H1 (cell line): ENCODE data around the gene MSS51. TPM values are rescaled to one million over a fixed set of nuclear protein-coding genes. Genes with fewer than 3 reads are reported as not detected.

ENCODE experiments used
- CTCF ChIA-PET: fragments of 300-600 bp; sonication (Branson Sonifier 250); formaldehyde crosslinking; loops from one replicate; lab custom pipeline; 2021; ENCODE audit not compliant: partially characterized antibody; lab: Charles Lee
- POLR2A ChIA-PET: fragments of 300-600 bp; sonication (Branson Sonifier 250); formaldehyde crosslinking; loops from one replicate; lab custom pipeline; 2021; ENCODE audit warnings: inconsistent platforms; ENCODE audit not compliant: partially characterized antibody; lab: Charles Lee
- DNase-seq, 2 experiments: peaks; one replicate each; pipeline versions ENCODE4 v3.0.0 to v3.0.0-alpha.2; 2010 to 2022; ENCODE audit warnings: low spot score in 2 of 2, low read depth in 1 of 2, mixed read lengths in 1 of 2
- FAIRE-seq: peaks from 2 replicates; lab custom pipeline; 2011; peaks lifted over from hg19 to GRCh38; lab: Jason Lieb, UNC
- H2AFZ ChIP-seq: 2 replicates; pipeline ENCODE4 v1.8.1; 2012; ENCODE audit warnings: low read length, inconsistent platforms
- H2AK5ac ChIP-seq: 2 replicates; pipeline ENCODE4 v1.6.1; 2013; ENCODE audit warnings: low read depth, low read length
- H2BK120ac ChIP-seq: replicated peaks from 2 replicates; pipeline ENCODE3; 2013; ENCODE audit warnings: low read depth, low read length, inconsistent platforms
- H2BK12ac ChIP-seq: 2 replicates; pipeline ENCODE4 v1.6.1; 2013; ENCODE audit warnings: low read depth, low read length
- H2BK15ac ChIP-seq: 2 replicates; pipeline ENCODE4 v1.6.1; 2013; ENCODE audit warnings: low read length
- H2BK20ac ChIP-seq: 2 replicates; pipeline ENCODE4 v1.6.1; 2013; ENCODE audit warnings: low read length
- H2BK5ac ChIP-seq: 2 replicates; pipeline ENCODE4 v1.6.1; 2013; ENCODE audit warnings: low read depth, low read length
- H3K14ac ChIP-seq: 2 replicates; pipeline ENCODE4 v1.6.1; 2013; ENCODE audit warnings: inconsistent platforms; ENCODE audit not compliant: insufficient read length
- H3K18ac ChIP-seq: 2 replicates; pipeline ENCODE4 v1.6.1; 2013; ENCODE audit warnings: low read length; ENCODE audit errors: extremely low read depth
- H3K23ac ChIP-seq: 2 replicates; pipeline ENCODE4 v1.6.1; 2013; ENCODE audit warnings: inconsistent platforms; ENCODE audit not compliant: insufficient read length
- H3K23me2 ChIP-seq: 2 replicates; pipeline ENCODE4 v1.6.1; 2013; ENCODE audit warnings: low read depth, low read length
- H3K27ac ChIP-seq: 2 replicates; pipeline ENCODE4 v1.6.1; 2011; ENCODE audit warnings: low read depth, low read length, inconsistent platforms
- H3K27me3 ChIP-seq, 4 experiments: replicated peaks in 1 of 4; 1 replicate in 1 of 4; 2 replicates in 3 of 4; pipeline versions ENCODE4 v1.6.1 to v1.8.1; 2011 to 2013; ENCODE audit warnings: low read length in 3 of 4, mild to moderate bottlenecking in 3 of 4, inconsistent platforms in 2 of 4, mixed read lengths in 2 of 4, moderate library complexity in 1 of 4; ENCODE audit not compliant: control insufficient read depth in 3 of 4, insufficient read depth in 3 of 4; ENCODE audit errors: extremely low read depth in 1 of 4
- H3K36me3 ChIP-seq, 4 experiments: 2 replicates each; pipeline versions ENCODE4 v1.6.1 to v1.8.1; 2011 to 2013; ENCODE audit warnings: mild to moderate bottlenecking in 4 of 4, low read length in 3 of 4, moderate library complexity in 2 of 4, control low read depth in 1 of 4, inconsistent platforms in 1 of 4; ENCODE audit not compliant: insufficient read depth in 4 of 4, control insufficient read depth in 2 of 4
- H3K4ac ChIP-seq: replicated peaks from 2 replicates; pipeline ENCODE3; 2013; ENCODE audit warnings: low read length, low read depth, mixed read lengths, inconsistent platforms; ENCODE audit not compliant: insufficient read length
- H3K4me1 ChIP-seq, 4 experiments: replicated peaks in 1 of 4; 1 replicate in 1 of 4; 2 replicates in 3 of 4; pipeline versions ENCODE4 v1.6.1 to v1.8.1; 2011 to 2013; ENCODE audit warnings: low read length in 3 of 4, inconsistent platforms in 2 of 4, mixed read lengths in 1 of 4; ENCODE audit not compliant: insufficient read depth in 4 of 4, control insufficient read depth in 3 of 4
- H3K4me2 ChIP-seq, 2 experiments: 2 replicates each; pipeline versions ENCODE4 v1.6.1 to v1.8.1; 2011 to 2013; ENCODE audit warnings: low read depth in 2 of 2, low read length in 2 of 2, control low read depth in 1 of 2, inconsistent platforms in 1 of 2, mild to moderate bottlenecking in 1 of 2; ENCODE audit not compliant: insufficient read depth in 1 of 2
- H3K4me3 ChIP-seq, 4 experiments: fragments of 200-600, 300-600 bp in 1 of 4; sonication (generic), shearing (Covaris generic), sonication (Bioruptor Twin) in 1 of 4; 2 replicates each; pipeline versions ENCODE4 v1.5.1 to v1.8.1; 2011 to 2016; ENCODE audit warnings: low read length in 4 of 4, low read depth in 3 of 4, control low read depth in 2 of 4, inconsistent platforms in 2 of 4, mild to moderate bottlenecking in 2 of 4, mixed read lengths in 1 of 4, moderate library complexity in 1 of 4; ENCODE audit not compliant: insufficient read depth in 2 of 4; ENCODE audit errors: extremely low read depth in 1 of 4
- H3K56ac ChIP-seq: replicated peaks from 2 replicates; pipeline ENCODE3; 2013; ENCODE audit warnings: low read depth, mild to moderate bottlenecking, mixed read lengths, low read length, inconsistent platforms; ENCODE audit not compliant: insufficient read length
- H3K79me1 ChIP-seq: 2 replicates; pipeline ENCODE4 v1.6.1; 2013; ENCODE audit warnings: low read depth, low read length, control low read depth
- H3K79me2 ChIP-seq, 2 experiments: 2 replicates each; pipeline versions ENCODE4 v1.6.1 to v1.8.1; 2012 to 2013; ENCODE audit warnings: low read length in 2 of 2, mild to moderate bottlenecking in 2 of 2, inconsistent platforms in 1 of 2; ENCODE audit not compliant: insufficient read depth in 2 of 2, control insufficient read depth in 1 of 2
- H3K9ac ChIP-seq, 4 experiments: replicated peaks in 1 of 4; 1 replicate in 1 of 4; 2 replicates in 3 of 4; pipeline versions ENCODE4 v1.6.1 to v1.8.1; 2011 to 2013; ENCODE audit warnings: low read depth in 3 of 4, low read length in 3 of 4, control low read depth in 2 of 4, mild to moderate bottlenecking in 2 of 4, moderate library complexity in 2 of 4, inconsistent platforms in 1 of 4; ENCODE audit errors: extremely low read depth in 1 of 4
- H3K9me3 ChIP-seq, 2 experiments: 2 replicates each; pipeline versions ENCODE4 v1.6.1 to v1.8.1; 2012 to 2013; ENCODE audit warnings: mild to moderate bottlenecking in 2 of 2, moderate library complexity in 2 of 2, control low read depth in 1 of 2, inconsistent platforms in 1 of 2, low read depth in 1 of 2, low read length in 1 of 2, mixed read lengths in 1 of 2; ENCODE audit not compliant: insufficient read depth in 2 of 2
- H4K20me1 ChIP-seq, 2 experiments: replicated peaks in 1 of 2; 2 replicates each; pipeline versions ENCODE3 to v1.8.1; 2011 to 2013; ENCODE audit warnings: inconsistent platforms in 2 of 2, low read length in 2 of 2, mild to moderate bottlenecking in 1 of 2; ENCODE audit not compliant: insufficient read depth in 2 of 2, control insufficient read depth in 1 of 2
- H4K5ac ChIP-seq: 2 replicates; pipeline ENCODE4 v1.6.1; 2013; ENCODE audit warnings: low read length, low read depth, mixed read lengths, inconsistent platforms; ENCODE audit not compliant: insufficient read length
- H4K8ac ChIP-seq: 2 replicates; pipeline ENCODE4 v1.8.0; 2013; ENCODE audit warnings: mild to moderate bottlenecking, moderate library complexity, low read length, inconsistent platforms; ENCODE audit not compliant: insufficient read depth; ENCODE audit errors: extremely low read depth
- H4K91ac ChIP-seq: replicated peaks from 2 replicates; pipeline ENCODE3; 2013; ENCODE audit warnings: low read length, mixed read lengths, inconsistent platforms; ENCODE audit not compliant: insufficient read length
- GABPA ChIP-seq: IDR thresholded peaks from 2 replicates; pipeline ENCODE4 v1.6.1; 2011; ENCODE audit warnings: mild to moderate bottlenecking, low read length, moderate library complexity, borderline replicate concordance; ENCODE audit not compliant: insufficient read depth
- KDM4A ChIP-seq: IDR thresholded peaks from one replicate; pipeline ENCODE4 v1.7.1; 2012; ENCODE audit warnings: low read depth, mild to moderate bottlenecking, moderate library complexity, low read length, inconsistent platforms; ENCODE audit not compliant: severe bottlenecking
- MAFK ChIP-seq: IDR thresholded peaks from 2 replicates; pipeline ENCODE4 v1.6.1; 2012; ENCODE audit warnings: low read depth, mild to moderate bottlenecking, improper control_type of control experiment, low read length
- POU5F1 ChIP-seq: IDR thresholded peaks from 2 replicates; pipeline ENCODE4 v1.6.1; 2011; ENCODE audit warnings: low read depth, mild to moderate bottlenecking, low read length, moderate library complexity
- SRF ChIP-seq: IDR thresholded peaks from 2 replicates; pipeline ENCODE4 v1.6.1; 2011; ENCODE audit warnings: mild to moderate bottlenecking, low read depth, low read length, moderate library complexity
- TAF7 ChIP-seq: optimal IDR thresholded peaks from 2 replicates; pipeline ENCODE3; 2011; ENCODE audit warnings: low read depth, mild to moderate bottlenecking, inconsistent platforms, low read length, moderate library complexity, borderline replicate concordance
- WGBS, 2 experiments: shearing (Covaris generic) in 1 of 2; methylation state at CpG; one replicate each; pipeline versions ENCODE4 v1.1.6 to v1.1.7; 2013 to 2015; ENCODE audit warnings: low lambda C conversion rate in 2 of 2, mixed read lengths in 2 of 2, inconsistent platforms in 1 of 2, low coverage in 1 of 2, missing lambda C conversion rate in 1 of 2; ENCODE audit not compliant: insufficient replicate concordance in 2 of 2, insufficient coverage in 1 of 2, insufficient read length in 1 of 2; ENCODE audit errors: extremely low coverage in 1 of 2, missing lambda C conversion rate in 1 of 2; 5-methylcytosine and 5-hydroxymethylcytosine counted together
- polyA plus RNA-seq, 7 experiments: library from polyadenylated mRNA; depleted of rRNA in 3 of 7; stranded (reverse) in 5 of 7; unstranded in 2 of 7; fragments of >200 nt in 5 of 7; fragments of 200-250 nt in 2 of 7; gene quantifications; 1 replicate in 5 of 7; 2 replicates in 1 of 7; 4 replicates in 1 of 7; pipeline versions ENCODE4 v1.2.1 to v1.2.3, GENCODE V29; 2011 to 2013; ENCODE audit warnings: missing spikeins in 2 of 7, mixed read lengths in 2 of 7
- total RNA-seq: library from RNA; stranded (reverse); fragmentation: NEBNext Ultra II Directional; extraction: Animal tissue kit (Norgen Biotek cat#: 25700); gene quantifications from 2 replicates; pipeline ENCODE4 v1.2.1, GENCODE V29; 2021

The MSS51 gene
- total and polyA plus RNA-seq, 2 of the 8 experiments (the other 6 are each of a cell fraction or from before 2014, with no cell fraction given): 1.5 to 1.7 TPM

GRCh38 chr10:73414230-73414945, 19.0 kb downstream of the MSS51 start:
- peak overlapping the region; percentile 88 to 99 (median 92) for H3K4me3 ChIP-seq
- POLR2A ChIA-PET: interaction anchor here (1.2 to 3.6 kb wide), 7 partner anchors 10 to 168 kb away, joined by 3 to 21 read pairs (median 6); partner anchors contain the start of genes DNAJC9, MRPS16, MSS51 and PPP3CB
- H3K4ac ChIP-seq: no peak overlapping the region
- DNase-seq: no peak
- H2BK5ac ChIP-seq: peak overlapping the region; percentile 12; the same call in 1 of the 2 replicates
- H2BK20ac ChIP-seq: no peak overlapping the region
- no peaks in the 10 kb centered on the region for H4K20me1 ChIP-seq
- H3K23me2 ChIP-seq: peaks cover 7% of the 10 kb centered on the region
- TF ChIP-seq GABPA (no peak), POU5F1 (no peak), KDM4A (peak; percentile 22), MAFK (no peak), SRF (0 out of 2 replicates have a peak, but pooled peaks have one; percentile 22), TAF7 (peak; percentile 12)
- TF ChIP-seq, all 59 proteins: peak for 3
- H4K5ac ChIP-seq: peak overlapping the region; percentile 75
- H3K27ac ChIP-seq: peak overlapping the region; percentile 33; the same call in 1 of the 2 replicates
- H3K23ac ChIP-seq: no peak overlapping the region
- H3K27me3 ChIP-seq: no peaks in the 10 kb centered on the region
- H2AFZ ChIP-seq: peak overlapping the region; percentile 66
- no peak overlapping the region for H2AK5ac ChIP-seq
- CTCF ChIA-PET: interaction anchor here (1.2 kb wide), 1 partner anchor 14 kb away, joined by 3 read pairs; no protein-coding TSS in a partner anchor
- no peak overlapping the region for H4K91ac ChIP-seq
- H3K36me3 ChIP-seq: no peaks in the 10 kb centered on the region; a peak in 1 of 8 replicates
- peaks cover 0 to 34% of the 10 kb centered on the region in 2 experiments; a peak in 3 of 4 replicates for H3K79me2 ChIP-seq
- no peak for FAIRE-seq
- no peak overlapping the region for H3K14ac ChIP-seq
- H4K8ac ChIP-seq: peak overlapping the region; percentile 93
- no peaks in the 10 kb centered on the region for H3K9me3 ChIP-seq
- 19% methylated on average over 17 of the region's 17 CpGs; no CpG with 5 or more reads in 1 of the 2 experiments for WGBS, 2 experiments
- peak overlapping the region; percentile 76 to 91 for H3K4me2 ChIP-seq
- 0 out of 2 replicates have a peak overlapping the region, but pooled peaks have one; percentile 15 for H3K18ac ChIP-seq
- no peak overlapping the region for H2BK15ac ChIP-seq
- H3K79me1 ChIP-seq: peaks cover 2% of the 10 kb centered on the region; the same call in 1 of the 2 replicates
- H2BK120ac ChIP-seq: no peak overlapping the region
- H3K4me1 ChIP-seq: peaks cover 2 to 8% (median 4%) of the 10 kb centered on the region in 4 experiments; a peak in 5 of 7 replicates
- H3K56ac ChIP-seq: peak overlapping the region; percentile 80
- H3K9ac ChIP-seq: peak overlapping the region in 3 of 4 experiments; percentile 63 to 77 (median 65); a peak in 6 of 7 replicates
- no peak overlapping the region for H2BK12ac ChIP-seq
